Measurements from ENCODE around the gene IER5L. TPM values are rescaled to one million over a fixed set of nuclear protein-coding genes. Genes with fewer than 3 reads are reported as not detected.
"Not testable (repeated sequence)": the region's sequence is repeated elsewhere in the genome, so short reads cannot be mapped to it uniquely, and the experiment has no call there.

Gene IER5L
- total RNA-seq, 1 donor from 2014 or later, result 86.1 TPM

- intact Hi-C loops (cut with DNase I), result loop anchor here (2.0 to 5.0 kb wide), 2 partner anchors 480 to 652 kb away; no protein-coding TSS in a partner anchor
- TF ChIP-seq CTCF (IDR thresholded peaks at IDR 0.05), result no peak
- H3K27me3 ChIP-seq, result no peaks in the 10 kb centered on the region
- peaks cover 25 to 38% of the 10 kb centered on the region in 2 donors for H3K36me3 ChIP-seq
- H3K4me1 ChIP-seq, result peaks cover 0 to 2% of the 10 kb centered on the region in 2 donors
- H3K4me3 ChIP-seq, result no peak overlapping the region
- H3K27ac ChIP-seq, result no peak overlapping the region
- no peaks in the 10 kb centered on the region for H3K9me3 ChIP-seq
- DNase-seq (ENCODE audit: low spot score in 2 of 2), result no peak
Observed at GRCh38 chr9:129130791-129131190, 47.3 kb downstream of the IER5L start.

DNA sequence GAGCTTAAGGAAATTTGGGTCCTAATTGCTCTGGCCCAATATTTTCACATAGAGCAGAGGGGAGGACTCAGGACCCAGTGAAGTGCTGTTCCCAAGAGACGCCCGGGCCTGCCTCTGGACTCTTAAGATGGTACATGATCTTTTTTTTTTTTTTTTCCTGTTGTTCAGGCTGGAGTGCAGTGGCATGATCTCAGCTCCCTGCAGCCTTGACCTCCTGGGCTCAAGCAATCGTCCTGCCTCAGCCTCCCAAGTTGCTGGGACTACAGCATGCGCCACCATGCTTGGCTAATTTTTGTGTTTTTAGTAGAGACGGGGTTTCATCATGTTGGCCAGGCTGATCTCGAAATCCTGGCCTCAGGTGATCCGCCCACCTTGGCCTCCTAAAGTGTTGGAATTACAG is 47.8 kb downstream of the IER5L start:
- DNase-seq (ENCODE audit: low spot score in 2 of 2); H3K9me3 ChIP-seq; H3K27me3 ChIP-seq; H3K27ac ChIP-seq; H3K4me3 ChIP-seq; H3K4me1 ChIP-seq: not testable (repeated sequence)
- H3K36me3 ChIP-seq, result peaks cover 25 to 40% of the 10 kb centered on the region in 2 donors
- intact Hi-C loops (cut with DNase I), result loop anchor here (2.0 to 5.0 kb wide), 2 partner anchors 481 to 652 kb away; no protein-coding TSS in a partner anchor

DNA sequence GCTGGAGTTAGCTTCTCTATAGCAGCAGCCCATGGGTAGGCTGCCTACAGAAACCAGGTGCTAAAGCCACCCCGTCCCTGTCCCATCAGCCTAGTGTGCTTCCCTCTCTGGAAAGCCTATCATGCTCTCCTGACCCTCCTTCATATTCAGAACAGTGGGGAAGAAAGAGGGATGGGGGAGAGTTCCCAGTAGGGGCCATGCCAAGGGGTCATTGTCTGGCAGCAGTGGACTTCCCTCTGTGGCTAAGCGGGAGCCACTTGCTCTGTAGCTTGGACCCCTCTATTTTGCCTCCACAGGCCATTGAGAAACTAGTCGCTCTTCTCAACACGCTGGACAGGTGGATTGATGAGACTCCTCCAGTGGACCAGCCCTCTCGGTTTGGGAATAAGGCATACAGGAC is 49.4 kb downstream of the IER5L start:
- TF ChIP-seq CTCF (IDR thresholded peaks at IDR 0.05), result no peak
- peaks cover 28 to 47% of the 10 kb centered on the region in 2 donors for H3K36me3 ChIP-seq
- H3K4me3 ChIP-seq, result no peak overlapping the region
- no peak overlapping the region for H3K27ac ChIP-seq
- H3K27me3 ChIP-seq, result no peaks in the 10 kb centered on the region
- intact Hi-C loops (cut with DNase I), result no loop called here
- no peak for DNase-seq (ENCODE audit: low spot score in 2 of 2)
- no peaks in the 10 kb centered on the region for H3K9me3 ChIP-seq
- H3K4me1 ChIP-seq, result peaks cover 0 to 2% of the 10 kb centered on the region in 2 donors

DNA sequence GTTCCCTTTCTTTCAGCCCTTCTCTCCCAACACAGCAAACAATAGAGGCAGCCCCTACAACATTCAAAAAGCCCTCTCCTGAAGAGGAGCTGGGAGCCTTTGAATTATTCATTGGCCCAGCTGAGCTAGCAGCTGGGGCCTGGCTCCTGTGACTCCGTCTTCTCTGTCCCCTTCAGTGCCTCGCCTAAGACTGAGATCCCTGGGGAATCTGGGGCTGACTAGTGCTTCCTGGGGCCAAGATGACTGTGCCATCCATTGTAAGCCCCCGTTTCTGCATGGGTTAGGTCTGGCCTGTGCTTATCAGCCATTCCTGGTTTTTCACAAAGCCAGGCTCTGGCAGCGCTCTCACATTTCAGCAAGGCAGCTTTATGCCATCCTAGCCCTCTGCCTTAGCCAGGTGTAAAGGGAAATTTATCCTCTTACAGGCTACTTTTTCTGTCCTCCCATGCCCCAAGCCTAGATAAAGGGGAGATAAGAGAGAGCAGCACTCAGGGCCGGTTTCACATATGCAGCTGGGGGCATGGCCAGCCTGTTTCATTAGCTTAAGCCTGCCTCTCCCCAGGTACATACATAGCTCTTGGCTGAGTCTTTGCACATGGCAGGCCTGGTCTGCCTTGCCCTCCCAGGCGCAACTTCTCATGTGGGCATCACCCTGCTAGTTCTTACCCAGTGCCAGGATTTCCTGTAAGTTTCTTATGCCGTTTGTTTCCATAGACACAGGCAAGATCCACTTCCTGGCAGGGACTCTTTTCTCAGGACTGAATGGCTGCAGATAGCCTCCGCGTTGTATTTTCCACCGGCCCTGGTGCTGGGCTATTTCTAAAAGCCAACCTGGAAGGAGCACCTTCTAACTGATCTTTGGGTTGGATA is 51.1 kb downstream of the IER5L start:
- no peak overlapping the region for H3K4me3 ChIP-seq
- no peak overlapping the region for H3K27ac ChIP-seq
- H3K9me3 ChIP-seq, result no peaks in the 10 kb centered on the region
- no peak for TF ChIP-seq CTCF (IDR thresholded peaks at IDR 0.05)
- peaks cover 34 to 59% of the 10 kb centered on the region in 2 donors for H3K36me3 ChIP-seq
- no peaks in the 10 kb centered on the region for H3K27me3 ChIP-seq
- no peak for DNase-seq (ENCODE audit: low spot score in 2 of 2)
- intact Hi-C loops (cut with DNase I), result no loop called here
- peaks cover 0 to under 1% of the 10 kb centered on the region in 2 donors for H3K4me1 ChIP-seq

Other genes starting within 250 kb of the IER5L start
- 5.0 TPM for gene DOLK, start 230.7 kb downstream of the IER5L start, total RNA-seq
- gene NUP188, start 230.6 kb downstream of the IER5L start, total RNA-seq, result 45.0 TPM
- gene SH3GLB2, start 149.9 kb downstream of the IER5L start, total RNA-seq, result 138 TPM
- gene MIGA2, start 141.6 kb downstream of the IER5L start, total RNA-seq, result 39.9 TPM
- gene DOLPP1, start 97.2 kb downstream of the IER5L start, total RNA-seq, result 41.7 TPM
- gene CRAT, start 67.5 kb downstream of the IER5L start, total RNA-seq, result 110 TPM
- 61.6 TPM for gene PTPA, start 66.8 kb downstream of the IER5L start, total RNA-seq

Measured in ascending aorta (tissue), 2 donors.